ENCODE data around the gene TEX51.

TEX51 gene

GRCh38 chr2:126940331-126940730 is 41.6 kb downstream of the TEX51 start:
- Histone ChIP-seq H3K9me2 (ENCODE audit: low read depth, low read length) (no peaks in the 10 kb centered on the region), H3K36me3 (ENCODE audit: insufficient read depth, low read length) (no peaks in the 10 kb centered on the region), H3K4me1 (ENCODE audit: insufficient read depth, low read length, severe bottlenecking) (no peaks in the 10 kb centered on the region), H2AFZ (ENCODE audit: low read length) (no peak overlapping the region), H3K4me3 (ENCODE audit: low read depth, low read length, poor library complexity, severe bottlenecking) (no peak overlapping the region), H3K9me3 (ENCODE audit: low read length) (no peaks in the 10 kb centered on the region), H3F3A (ENCODE audit: insufficient read depth, low read length) (no peaks in the 10 kb centered on the region), H4K20me1 (ENCODE audit: insufficient read depth, low read length) (no peaks in the 10 kb centered on the region), H3K27me3 (ENCODE audit: insufficient read depth, low read length) (no peaks in the 10 kb centered on the region), H3K9ac (ENCODE audit: low read length) (no peak overlapping the region), H3K4me2 (ENCODE audit: low read length) (no peak overlapping the region), H3K27ac (ENCODE audit: low read depth, low read length, poor library complexity, severe bottlenecking) (no peak overlapping the region), H3K79me2 (ENCODE audit: insufficient read depth, low read length) (no peaks in the 10 kb centered on the region)
- TF ChIP-seq EZH2 (IDR thresholded peaks at IDR 0.05; ENCODE audit: borderline replicate concordance, low read length) = no peak

GRCh38 chr2:126942427-126943203 is 43.9 kb downstream of the TEX51 start:
- Histone ChIP-seq H3K36me3 (ENCODE audit: insufficient read depth, low read length) (no peaks in the 10 kb centered on the region), H3F3A (ENCODE audit: insufficient read depth, low read length) (no peaks in the 10 kb centered on the region), H3K4me1 (ENCODE audit: insufficient read depth, low read length, severe bottlenecking) (no peaks in the 10 kb centered on the region), H3K79me2 (ENCODE audit: insufficient read depth, low read length) (no peaks in the 10 kb centered on the region), H3K9ac (ENCODE audit: low read length) (no peak overlapping the region), H3K4me3 (ENCODE audit: low read depth, low read length, poor library complexity, severe bottlenecking) (no peak overlapping the region), H3K9me2 (ENCODE audit: low read depth, low read length) (no peaks in the 10 kb centered on the region), H3K27me3 (ENCODE audit: insufficient read depth, low read length) (no peaks in the 10 kb centered on the region), H2AFZ (ENCODE audit: low read length) (no peak overlapping the region), H3K4me2 (ENCODE audit: low read length) (no peak overlapping the region), H4K20me1 (ENCODE audit: insufficient read depth, low read length) (no peaks in the 10 kb centered on the region), H3K9me3 (ENCODE audit: low read length) (no peaks in the 10 kb centered on the region), H3K27ac (ENCODE audit: low read depth, low read length, poor library complexity, severe bottlenecking) (no peak overlapping the region)
- TF ChIP-seq, protein P1, sequence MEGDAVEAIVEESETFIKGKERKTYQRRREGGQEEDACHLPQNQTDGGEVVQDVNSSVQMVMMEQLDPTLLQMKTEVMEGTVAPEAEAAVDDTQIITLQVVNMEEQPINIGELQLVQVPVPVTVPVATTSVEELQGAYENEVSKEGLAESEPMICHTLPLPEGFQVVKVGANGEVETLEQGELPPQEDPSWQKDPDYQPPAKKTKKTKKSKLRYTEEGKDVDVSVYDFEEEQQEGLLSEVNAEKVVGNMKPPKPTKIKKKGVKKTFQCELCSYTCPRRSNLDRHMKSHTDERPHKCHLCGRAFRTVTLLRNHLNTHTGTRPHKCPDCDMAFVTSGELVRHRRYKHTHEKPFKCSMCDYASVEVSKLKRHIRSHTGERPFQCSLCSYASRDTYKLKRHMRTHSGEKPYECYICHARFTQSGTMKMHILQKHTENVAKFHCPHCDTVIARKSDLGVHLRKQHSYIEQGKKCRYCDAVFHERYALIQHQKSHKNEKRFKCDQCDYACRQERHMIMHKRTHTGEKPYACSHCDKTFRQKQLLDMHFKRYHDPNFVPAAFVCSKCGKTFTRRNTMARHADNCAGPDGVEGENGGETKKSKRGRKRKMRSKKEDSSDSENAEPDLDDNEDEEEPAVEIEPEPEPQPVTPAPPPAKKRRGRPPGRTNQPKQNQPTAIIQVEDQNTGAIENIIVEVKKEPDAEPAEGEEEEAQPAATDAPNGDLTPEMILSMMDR (IDR thresholded peaks at IDR 0.05; ENCODE audit: low read length) = no peak
- TF ChIP-seq EZH2 (IDR thresholded peaks at IDR 0.05; ENCODE audit: borderline replicate concordance, low read length) = no peak

DNA sequence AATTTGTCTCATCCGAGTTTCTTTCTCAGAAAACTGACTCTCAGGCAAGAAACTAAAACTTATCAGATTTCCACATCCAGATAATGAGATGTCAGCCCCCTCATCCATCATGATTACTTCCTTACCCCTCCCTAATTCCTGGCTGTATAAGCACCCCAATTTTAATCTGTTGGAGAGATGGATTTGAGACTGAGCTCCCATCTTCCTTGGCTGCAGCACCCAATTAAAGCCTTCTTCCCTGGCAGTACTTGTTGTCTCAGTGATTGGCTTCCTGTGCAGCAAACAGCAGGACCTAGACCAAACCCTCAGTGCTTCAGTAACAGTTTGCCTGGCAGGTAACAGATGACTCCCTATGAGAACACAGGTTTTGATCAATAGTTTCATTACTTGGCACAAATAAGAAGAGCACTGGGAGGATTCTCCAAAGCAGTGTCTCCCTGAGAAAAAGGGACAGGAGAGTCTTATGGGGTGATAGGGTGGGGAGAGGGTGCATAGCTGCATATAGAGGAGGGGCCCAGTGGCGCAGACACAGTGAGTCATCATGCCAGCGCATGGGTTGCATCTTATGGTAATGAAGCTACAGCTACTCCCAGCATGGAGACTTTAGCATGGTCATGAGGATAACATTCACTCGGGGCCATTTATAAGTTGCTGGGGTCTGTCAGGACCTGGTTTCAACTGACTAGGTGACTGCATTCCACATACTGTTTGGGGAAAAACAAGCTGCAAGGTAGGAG is 45.1 kb downstream of the TEX51 start:
- H3K36me3 ChIP-seq (ENCODE audit: insufficient read depth, low read length) = no peaks in the 10 kb centered on the region
- H3K9me2 ChIP-seq (ENCODE audit: low read depth, low read length) = no peaks in the 10 kb centered on the region
- H3K27ac ChIP-seq (ENCODE audit: low read depth, low read length, poor library complexity, severe bottlenecking) = no peak overlapping the region
- no peaks in the 10 kb centered on the region for H3K9me3 ChIP-seq (ENCODE audit: low read length)
- H3K27me3 ChIP-seq (ENCODE audit: insufficient read depth, low read length) = no peaks in the 10 kb centered on the region
- H3K4me2 ChIP-seq (ENCODE audit: low read length) = no peak overlapping the region
- no peak overlapping the region for H3K9ac ChIP-seq (ENCODE audit: low read length)
- H2AFZ ChIP-seq (ENCODE audit: low read length) = no peak overlapping the region
- H4K20me1 ChIP-seq (ENCODE audit: insufficient read depth, low read length) = no peaks in the 10 kb centered on the region
- H3F3A ChIP-seq (ENCODE audit: insufficient read depth, low read length) = no peaks in the 10 kb centered on the region
- no peaks in the 10 kb centered on the region for H3K79me2 ChIP-seq (ENCODE audit: insufficient read depth, low read length)
- H3K4me3 ChIP-seq (ENCODE audit: low read depth, low read length, poor library complexity, severe bottlenecking) = no peak overlapping the region
- TF ChIP-seq, protein P1 (IDR thresholded peaks at IDR 0.05; ENCODE audit: low read length) = no peak
- TF ChIP-seq EZH2 (IDR thresholded peaks at IDR 0.05; ENCODE audit: borderline replicate concordance, low read length) = no peak
- no peaks in the 10 kb centered on the region for H3K4me1 ChIP-seq (ENCODE audit: insufficient read depth, low read length, severe bottlenecking)
